GM18502 (cell line): ENCODE data around the gene NTN3.
A peak's percentile ranks its signal among the peaks of the same experiment; 100 is the strongest.

Source experiments
- ATAC-seq: cut with Tn5 transposase; IDR thresholded peaks from one replicate; pipeline ENCODE4 v1.9.1; 2021; ENCODE audit warnings: mild to moderate bottlenecking; ENCODE audit not compliant: unreplicated experiment, poor library complexity

The NTN3 gene

DNA sequence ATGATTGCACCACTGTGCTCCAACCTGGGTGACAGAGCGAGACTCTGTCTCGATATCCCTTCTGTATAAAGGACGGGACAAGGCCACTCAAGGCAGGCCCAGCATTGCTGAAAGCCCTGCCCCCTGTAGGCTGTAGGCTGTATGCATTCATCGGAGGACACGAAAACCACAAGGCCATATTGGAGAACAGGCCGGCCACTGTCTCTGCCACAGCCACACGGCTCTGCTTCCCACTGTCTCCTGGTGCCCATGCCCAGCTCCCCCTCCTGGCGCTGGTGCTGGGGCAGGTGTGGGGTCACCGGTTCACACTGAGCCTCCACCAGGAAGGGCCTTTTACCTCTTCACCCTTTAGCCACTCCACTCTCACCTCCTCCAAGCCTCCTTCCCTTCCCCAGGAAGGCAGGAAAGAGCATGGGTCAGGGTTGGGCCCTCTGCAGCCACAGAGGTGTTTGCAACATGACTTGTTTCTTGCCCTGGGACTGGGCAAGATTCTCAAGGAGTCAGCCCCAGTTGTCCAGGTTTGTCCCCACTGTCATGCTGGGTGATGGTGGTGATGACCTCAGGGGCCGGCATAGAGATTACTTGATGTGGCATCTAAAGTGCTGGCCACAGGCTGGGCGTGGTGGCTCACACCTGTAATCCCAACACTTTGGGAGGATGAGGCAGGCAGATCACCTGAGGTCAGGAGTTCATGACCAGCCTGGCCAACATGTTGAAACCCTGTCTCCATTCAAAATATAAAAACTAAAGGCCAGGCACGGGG, 5.3 kb upstream of the NTN3 start:
- ATAC-seq = no peak

- ATAC-seq = no peak
Measured at GRCh38 chr16:2466667-2467527, 4.2 kb upstream of the NTN3 start.

GRCh38 chr16:2467528-2468232, 3.4 kb upstream of the NTN3 start:
- no peak for ATAC-seq

GRCh38 chr16:2468233-2468724, 2.8 kb upstream of the NTN3 start:
- no peak for ATAC-seq

DNA sequence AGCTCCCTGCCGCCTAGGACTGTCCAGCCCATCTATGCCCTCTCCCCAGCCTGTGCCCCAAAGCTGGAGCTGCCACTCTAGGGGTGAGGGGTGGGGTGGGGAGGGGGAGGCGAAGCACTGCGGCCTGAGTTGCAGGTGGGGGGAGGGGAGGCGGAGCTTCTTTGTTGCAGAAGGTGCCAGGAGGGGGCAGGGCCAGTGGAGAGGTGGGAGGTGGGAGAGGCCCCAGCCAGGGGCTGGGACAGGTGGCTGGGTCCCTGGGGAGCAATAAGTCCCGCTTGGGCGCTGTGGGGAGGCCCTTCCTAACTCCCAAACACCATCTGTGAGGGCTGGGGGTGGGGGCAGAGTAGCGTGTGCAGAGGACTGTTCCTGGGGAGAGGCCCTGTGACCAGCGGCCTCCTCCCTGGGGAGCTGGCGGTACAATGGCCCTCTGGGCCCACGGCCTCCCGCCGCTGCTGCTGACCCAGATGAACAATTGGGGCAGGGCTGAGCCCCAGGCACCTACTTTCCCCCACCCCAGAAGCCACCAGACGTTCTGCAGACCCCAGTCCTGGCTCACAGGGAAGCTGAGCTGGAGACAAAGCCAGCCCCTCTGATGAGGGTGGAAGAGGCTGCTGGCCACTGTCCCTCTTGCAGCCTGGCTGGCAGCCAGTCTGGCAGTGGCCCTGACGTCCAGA, 2.2 kb upstream of the NTN3 start:
- ATAC-seq = no peak

GRCh38 chr16:2469399-2470233, 1.5 kb upstream of the NTN3 start:
- no peak for ATAC-seq

GRCh38 chr16:2470234-2470601, 879 bp upstream of the NTN3 start:
- no peak for ATAC-seq

- ATAC-seq = no peak
Measured at GRCh38 chr16:2470603-2471015, 488 bp upstream of the NTN3 start.

GRCh38 chr16:2471653-2472487, 773 bp downstream of the NTN3 start:
- ATAC-seq = no peak

GRCh38 chr16:2472488-2472864, 1.4 kb downstream of the NTN3 start:
- no peak for ATAC-seq

- no peak for ATAC-seq
Measured at GRCh38 chr16:2472885-2473445, 1.9 kb downstream of the NTN3 start.

DNA sequence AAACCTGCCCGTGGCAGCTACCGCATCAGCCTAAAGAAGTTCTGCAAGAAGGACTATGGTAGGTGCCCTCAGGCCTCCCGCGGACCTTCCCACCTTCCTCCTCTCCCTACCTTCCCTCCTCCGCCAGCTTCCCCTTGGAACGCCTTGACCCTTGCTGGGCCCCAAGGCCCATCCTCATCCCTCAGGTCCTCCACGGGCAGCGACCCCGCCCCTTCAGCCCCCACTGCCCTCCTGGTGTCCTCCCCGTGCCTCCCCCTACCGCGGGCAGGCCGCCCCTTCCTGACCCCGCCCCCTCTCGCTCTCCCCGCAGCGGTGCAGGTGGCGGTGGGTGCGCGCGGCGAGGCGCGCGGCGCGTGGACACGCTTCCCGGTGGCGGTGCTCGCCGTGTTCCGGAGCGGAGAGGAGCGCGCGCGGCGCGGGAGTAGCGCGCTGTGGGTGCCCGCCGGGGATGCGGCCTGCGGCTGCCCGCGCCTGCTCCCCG, 2.4 kb downstream of the NTN3 start:
- ATAC-seq = no peak

DNA sequence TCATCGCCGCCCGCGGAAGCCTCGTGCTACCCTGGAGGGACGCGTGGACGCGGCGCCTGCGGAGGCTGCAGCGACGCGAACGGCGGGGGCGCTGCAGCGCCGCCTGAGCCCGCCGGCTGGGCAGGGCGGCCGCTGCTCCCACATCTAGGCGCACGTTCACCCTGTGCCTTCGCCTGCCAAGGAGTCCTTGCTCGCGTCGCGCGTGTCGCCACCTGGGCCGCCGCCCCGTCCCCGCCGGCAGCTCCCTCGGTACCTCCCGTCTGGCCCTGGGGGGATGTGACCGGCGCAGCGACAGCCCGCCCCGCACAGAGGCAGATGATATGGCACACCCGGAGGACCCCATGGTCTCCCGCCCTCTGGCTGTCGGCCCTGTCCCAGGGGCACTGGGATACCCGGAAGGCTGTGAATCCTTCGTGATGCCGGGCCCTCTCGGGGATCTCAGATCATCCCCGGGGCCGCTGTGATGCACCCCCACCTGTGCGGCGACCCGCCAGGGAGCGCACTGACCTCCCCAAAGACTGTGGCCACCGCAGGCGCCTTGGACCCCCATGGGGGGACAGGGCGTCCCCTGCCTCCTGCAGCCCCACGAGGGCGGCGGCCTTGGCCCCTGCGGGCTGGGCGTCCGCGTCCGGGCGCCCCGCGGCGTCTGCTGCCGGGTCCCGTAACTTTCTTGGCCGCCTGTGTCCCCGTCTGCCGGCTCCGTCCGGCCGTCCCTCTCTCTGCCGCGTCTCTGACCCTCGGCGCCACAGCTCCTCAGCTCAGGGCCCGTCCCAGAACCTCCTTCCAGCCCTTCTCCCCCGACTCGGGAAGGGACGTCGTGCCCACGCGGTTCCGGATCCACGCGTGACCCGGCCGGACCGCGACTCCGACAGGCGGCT, 3.1 kb downstream of the NTN3 start:
- peak; percentile 33 for ATAC-seq

DNA sequence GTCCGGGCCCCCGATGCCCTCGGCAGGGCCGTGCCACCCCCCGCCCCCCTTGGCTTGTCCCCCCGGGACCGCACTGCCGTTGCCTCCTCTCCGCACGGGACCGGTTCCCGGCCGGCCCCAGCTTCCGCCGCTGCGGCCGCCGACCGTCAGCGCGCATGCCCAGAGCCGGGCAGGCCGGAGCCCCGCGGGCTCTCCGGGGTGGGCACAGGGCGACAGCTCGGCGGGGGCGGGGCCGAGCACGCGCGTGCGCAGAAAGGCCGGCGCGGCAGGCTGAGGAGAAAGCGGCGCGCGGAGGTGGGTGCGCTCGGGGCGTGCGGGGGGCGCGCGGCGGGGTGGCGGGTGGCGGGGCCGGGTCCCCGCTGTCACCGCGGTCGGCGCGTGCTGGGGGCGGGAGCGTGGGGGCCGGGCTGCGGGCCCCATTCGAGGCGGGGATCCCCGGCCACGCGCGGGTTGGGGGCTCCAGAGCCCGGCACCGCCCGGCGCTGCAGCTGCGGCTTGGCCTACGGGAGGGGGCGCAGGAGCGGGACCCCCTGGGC, 3.8 kb downstream of the NTN3 start, which contains the start of gene TBC1D24:
TBC1D24 (plus strand) TSS at position 251 of the 536 bp plus-strand sequence. CDS start 21,022 bp downstream, outside the sequence.
- ATAC-seq = peak; percentile 55

- ATAC-seq = peak; percentile 23
Measured at GRCh38 chr16:2475413-2476344, 4.6 kb downstream of the NTN3 start.

DNA sequence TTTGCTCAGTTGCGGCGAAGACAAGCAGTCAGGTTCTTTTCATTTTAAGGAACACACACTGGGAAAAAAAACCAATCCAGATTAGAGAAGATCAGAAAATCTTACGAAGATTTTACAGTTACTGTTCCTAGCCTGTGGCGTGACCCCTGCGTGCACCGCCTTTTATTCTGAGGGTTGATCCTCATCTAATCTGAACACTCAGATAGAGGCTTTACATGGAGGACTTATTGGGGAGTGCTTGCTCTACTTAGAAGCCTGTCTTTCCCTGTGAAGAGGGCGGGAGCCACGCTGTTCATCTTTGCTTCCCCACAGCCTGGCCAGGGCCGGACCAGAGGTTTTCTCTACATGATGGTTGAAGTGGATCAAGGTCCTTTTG, 5.2 kb downstream of the NTN3 start:
- ATAC-seq = no peak
